ENCODE measurements around the gene ENTHD1. TPM values are rescaled to one million over a fixed set of nuclear protein-coding genes. Genes with fewer than 3 reads are reported as not detected.

ENTHD1 gene
- total RNA-seq, 1 donor, result not detected

- Histone ChIP-seq H3K36me3 (ENCODE audit: insufficient read depth, low read length) (no peaks in the 10 kb centered on the region), H3K9me3 (ENCODE audit: low read depth, low read length) (no peaks in the 10 kb centered on the region), H3K27ac (ENCODE audit: low read depth, low read length) (no peak overlapping the region), H4K20me1 (ENCODE audit: insufficient read depth, low read length) (no peaks in the 10 kb centered on the region), H3K4me1 (ENCODE audit: insufficient read depth, low read length) (no peaks in the 10 kb centered on the region), H3K4me3 (ENCODE audit: insufficient read depth, low read length) (no peak overlapping the region), H2AFZ (ENCODE audit: low read length) (no peak overlapping the region), H3K79me2 (ENCODE audit: insufficient read depth, low read length) (no peaks in the 10 kb centered on the region), H3K4me2 (ENCODE audit: insufficient read depth, low read length) (no peak overlapping the region), H3K27me3 (ENCODE audit: insufficient read depth, low read length) (peaks cover 5% of the 10 kb centered on the region)
- TF ChIP-seq CTCF (IDR thresholded peaks at IDR 0.05; ENCODE audit: extremely low read depth, low read depth, low read length), result no peak
- DNase-seq (ENCODE audit: insufficient read length, low spot score, missing footprints), result no peak
These were observed 193.0 kb downstream of the ENTHD1 start for GRCh38 chr22:39700565-39700964.

GRCh38 chr22:39699631-39700360 lies 193.8 kb downstream of the ENTHD1 start:
- no peak overlapping the region for H3K4me2 ChIP-seq (ENCODE audit: insufficient read depth, low read length)
- peaks cover 5% of the 10 kb centered on the region for H3K27me3 ChIP-seq (ENCODE audit: insufficient read depth, low read length)

GRCh38 chr22:39697790-39698430 lies 195.7 kb downstream of the ENTHD1 start:
- no peak for TF ChIP-seq CTCF (IDR thresholded peaks at IDR 0.05; ENCODE audit: extremely low read depth, low read depth, low read length)
- Histone ChIP-seq H3K27ac (ENCODE audit: low read depth, low read length) (no peak overlapping the region), H3K27me3 (ENCODE audit: insufficient read depth, low read length) (peaks cover 5% of the 10 kb centered on the region), H3K9me3 (ENCODE audit: low read depth, low read length) (no peaks in the 10 kb centered on the region), H2AFZ (ENCODE audit: low read length) (no peak overlapping the region), H4K20me1 (ENCODE audit: insufficient read depth, low read length) (no peaks in the 10 kb centered on the region), H3K36me3 (ENCODE audit: insufficient read depth, low read length) (no peaks in the 10 kb centered on the region), H3K79me2 (ENCODE audit: insufficient read depth, low read length) (no peaks in the 10 kb centered on the region), H3K4me1 (ENCODE audit: insufficient read depth, low read length) (no peaks in the 10 kb centered on the region), H3K4me3 (ENCODE audit: insufficient read depth, low read length) (no peak overlapping the region), H3K4me2 (ENCODE audit: insufficient read depth, low read length) (no peak overlapping the region)
- DNase-seq (ENCODE audit: insufficient read length, low spot score, missing footprints), result no peak

More at GRCh38 chr22:39699631-39700360, 193.8 kb downstream of the ENTHD1 start:
- Histone ChIP-seq H3K4me3 (ENCODE audit: insufficient read depth, low read length) (no peak overlapping the region), H3K79me2 (ENCODE audit: insufficient read depth, low read length) (no peaks in the 10 kb centered on the region), H3K9me3 (ENCODE audit: low read depth, low read length) (no peaks in the 10 kb centered on the region), H4K20me1 (ENCODE audit: insufficient read depth, low read length) (no peaks in the 10 kb centered on the region), H3K4me1 (ENCODE audit: insufficient read depth, low read length) (no peaks in the 10 kb centered on the region), H2AFZ (ENCODE audit: low read length) (no peak overlapping the region), H3K36me3 (ENCODE audit: insufficient read depth, low read length) (no peaks in the 10 kb centered on the region), H3K27ac (ENCODE audit: low read depth, low read length) (no peak overlapping the region)
- TF ChIP-seq CTCF (IDR thresholded peaks at IDR 0.05; ENCODE audit: extremely low read depth, low read depth, low read length), result no peak
- no peak for DNase-seq (ENCODE audit: insufficient read length, low spot score, missing footprints)

GRCh38 chr22:39693943-39694500 lies 199.5 kb downstream of the ENTHD1 start:
- Histone ChIP-seq H3K4me3 (ENCODE audit: insufficient read depth, low read length) (no peak overlapping the region), H3K27me3 (ENCODE audit: insufficient read depth, low read length) (peaks cover 8% of the 10 kb centered on the region), H4K20me1 (ENCODE audit: insufficient read depth, low read length) (no peaks in the 10 kb centered on the region), H3K4me1 (ENCODE audit: insufficient read depth, low read length) (no peaks in the 10 kb centered on the region), H3K4me2 (ENCODE audit: insufficient read depth, low read length) (no peak overlapping the region), H2AFZ (ENCODE audit: low read length) (no peak overlapping the region), H3K9me3 (ENCODE audit: low read depth, low read length) (no peaks in the 10 kb centered on the region), H3K27ac (ENCODE audit: low read depth, low read length) (no peak overlapping the region), H3K79me2 (ENCODE audit: insufficient read depth, low read length) (no peaks in the 10 kb centered on the region), H3K36me3 (ENCODE audit: insufficient read depth, low read length) (no peaks in the 10 kb centered on the region)
- no peak for DNase-seq (ENCODE audit: insufficient read length, low spot score, missing footprints)
- no peak for TF ChIP-seq CTCF (IDR thresholded peaks at IDR 0.05; ENCODE audit: extremely low read depth, low read depth, low read length)
